Ramos (cell line): ENCODE results near the gene LMO7.

ENCODE experiments used
- in situ Hi-C: fragments of 300-500 bp; cut with MboI; formaldehyde crosslinking; loops from one replicate; pipeline ENCODE4 v1.14.3; 2022; ENCODE audit warnings: low sequenced_read_pairs; ENCODE audit not compliant: unreplicated experiment

The LMO7 gene

GRCh38 chr13:75829830-75830229 is 193.7 kb downstream of the LMO7 start:
- in situ Hi-C loops: no loop called here

- in situ Hi-C loops: no loop called here
Observed at GRCh38 chr13:75830842-75831241, 194.7 kb downstream of the LMO7 start.

- in situ Hi-C loops: no loop called here
Observed at GRCh38 chr13:75831389-75831788, 195.3 kb downstream of the LMO7 start.

GRCh38 chr13:75832812-75833211 is 196.7 kb downstream of the LMO7 start:
- in situ Hi-C loops: no loop called here

DNA sequence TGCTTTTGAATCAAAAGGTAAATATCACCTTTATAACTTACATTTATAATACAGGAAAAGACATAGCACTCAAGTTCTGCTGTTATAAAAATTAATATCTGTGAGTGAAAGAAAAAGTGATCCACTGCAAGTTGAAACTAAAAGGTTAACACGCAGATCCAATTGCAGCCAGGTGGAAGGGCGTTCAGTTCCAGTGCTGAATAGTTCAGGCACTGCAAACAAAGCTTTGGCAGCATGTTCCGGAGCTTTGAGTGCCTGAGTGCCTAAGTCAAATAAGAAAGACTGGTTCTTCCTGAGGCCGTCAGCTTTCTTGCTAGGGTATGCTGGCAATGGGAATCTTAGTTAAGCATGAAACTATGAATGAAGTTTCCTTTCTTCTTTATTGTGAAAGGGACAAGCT is 200.3 kb downstream of the LMO7 start:
- in situ Hi-C loops: no loop called here

GRCh38 chr13:75838366-75839005 is 202.4 kb downstream of the LMO7 start:
- in situ Hi-C loops: no loop called here

DNA sequence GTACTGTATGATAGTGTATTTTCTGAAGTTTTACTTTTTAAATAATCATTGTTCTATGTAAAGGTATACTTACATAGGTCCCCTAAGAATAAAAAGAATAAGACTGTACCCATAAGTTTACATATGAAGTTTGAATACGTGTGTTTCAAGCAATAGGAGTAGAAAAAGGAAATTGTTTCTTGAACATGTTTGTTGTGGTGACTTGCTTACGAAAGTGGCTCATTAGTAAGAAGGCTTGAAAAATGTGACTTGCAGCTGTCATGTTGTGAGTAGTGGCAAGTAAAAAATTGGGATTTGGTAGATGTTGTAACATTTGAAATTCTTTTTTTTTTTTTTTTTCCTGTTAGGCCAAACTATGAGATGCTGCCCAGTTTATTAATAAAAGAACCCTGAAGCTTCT is 203.3 kb downstream of the LMO7 start:
- in situ Hi-C loops: no loop called here

GRCh38 chr13:75841905-75842304 is 205.8 kb downstream of the LMO7 start:
- in situ Hi-C loops: no loop called here

GRCh38 chr13:75843074-75843473 is 206.9 kb downstream of the LMO7 start:
- in situ Hi-C loops: no loop called here

DNA sequence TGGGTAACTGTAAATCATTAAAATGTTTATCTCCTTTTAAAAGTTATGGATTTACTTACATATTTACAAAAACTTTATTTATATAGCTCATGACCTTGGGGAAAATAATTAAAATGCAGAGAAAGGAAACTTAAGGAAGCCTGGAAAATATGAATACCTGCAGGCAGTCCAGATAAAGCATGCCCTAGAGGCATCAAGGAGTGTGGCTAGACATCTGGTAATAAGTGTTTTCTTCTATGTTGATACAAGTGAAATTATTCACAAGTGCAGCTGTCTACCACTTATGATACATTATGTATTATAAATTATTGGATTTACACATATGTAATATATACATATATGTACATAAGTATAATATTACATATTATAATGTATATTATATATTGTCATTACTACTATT is 207.9 kb downstream of the LMO7 start:
- in situ Hi-C loops: no loop called here

DNA sequence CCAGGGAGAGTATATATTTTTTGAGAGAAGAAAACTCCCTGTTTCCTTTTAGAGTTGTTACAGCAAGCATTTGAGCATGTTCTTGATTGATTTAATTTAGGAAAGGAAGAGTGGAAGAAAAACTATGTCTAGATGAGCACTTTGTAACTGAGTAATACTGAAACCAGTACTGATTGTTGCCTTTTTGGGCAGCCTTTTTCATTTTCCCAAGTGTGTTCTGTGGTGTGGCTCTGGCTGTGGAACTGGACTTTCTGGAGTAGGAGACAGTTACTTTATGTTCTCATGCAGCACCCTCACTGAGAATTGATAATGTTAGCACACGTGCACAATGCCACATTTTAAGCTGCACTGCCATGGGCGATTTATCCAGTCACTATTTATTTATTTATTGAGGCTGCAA is 211.5 kb downstream of the LMO7 start:
- in situ Hi-C loops: no loop called here

DNA sequence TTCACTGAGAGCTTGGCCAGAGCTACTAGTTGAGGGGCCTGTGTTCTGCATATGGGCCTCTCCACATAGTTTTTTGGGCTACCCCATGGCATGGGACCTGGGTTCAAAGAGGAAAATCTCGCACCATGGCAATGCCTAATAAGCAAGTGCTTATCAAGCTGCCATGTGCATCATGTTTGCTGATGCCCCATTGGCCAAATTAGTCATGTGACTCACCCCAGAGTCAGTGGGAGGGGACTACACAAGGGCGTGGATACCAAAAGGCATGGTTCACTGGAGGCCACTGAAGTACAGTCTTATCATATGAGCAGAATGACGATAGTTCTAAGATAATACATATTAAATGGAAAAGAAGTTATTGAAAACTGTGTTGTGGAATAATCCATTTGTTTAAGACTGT is 214.8 kb downstream of the LMO7 start:
- in situ Hi-C loops: no loop called here

DNA sequence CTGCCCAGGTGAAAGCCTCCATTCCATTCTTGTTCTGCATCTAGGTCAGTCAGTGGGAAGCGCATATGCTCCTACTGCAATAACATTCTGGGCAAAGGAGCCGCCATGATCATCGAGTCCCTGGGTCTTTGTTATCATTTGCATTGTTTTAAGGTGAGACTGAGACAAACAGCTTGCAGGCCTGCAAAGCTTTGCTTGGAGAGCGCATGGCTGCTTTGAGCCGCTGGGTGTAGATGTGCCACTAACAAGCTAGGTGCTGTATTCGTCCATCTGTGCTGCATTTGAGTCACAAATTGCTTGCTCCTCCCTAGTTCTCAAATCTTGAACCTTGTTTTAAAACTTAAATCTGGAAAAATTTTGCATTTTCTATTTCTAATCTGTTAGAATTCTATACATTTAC is 219.1 kb downstream of the LMO7 start:
- in situ Hi-C loops: no loop called here

DNA sequence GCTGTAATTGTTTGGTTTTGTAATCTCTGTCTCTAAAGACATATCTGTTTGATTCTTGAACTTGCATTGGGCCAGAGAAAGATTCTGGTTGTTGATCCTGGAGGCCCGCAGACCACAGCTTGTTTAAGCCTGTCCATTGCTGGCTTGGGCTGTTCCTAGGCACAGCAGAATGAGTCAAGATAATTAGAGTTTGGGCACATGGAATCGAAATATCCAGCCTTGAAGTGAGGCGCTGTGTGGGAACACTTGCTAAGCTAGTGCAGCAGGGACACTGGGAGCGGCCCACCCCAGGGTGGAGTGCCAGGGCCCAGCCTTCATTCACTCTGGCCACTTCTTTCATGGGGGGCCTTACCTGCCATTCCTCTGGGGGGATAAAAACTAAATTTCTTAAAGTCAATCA is 219.7 kb downstream of the LMO7 start:
- in situ Hi-C loops: no loop called here

DNA sequence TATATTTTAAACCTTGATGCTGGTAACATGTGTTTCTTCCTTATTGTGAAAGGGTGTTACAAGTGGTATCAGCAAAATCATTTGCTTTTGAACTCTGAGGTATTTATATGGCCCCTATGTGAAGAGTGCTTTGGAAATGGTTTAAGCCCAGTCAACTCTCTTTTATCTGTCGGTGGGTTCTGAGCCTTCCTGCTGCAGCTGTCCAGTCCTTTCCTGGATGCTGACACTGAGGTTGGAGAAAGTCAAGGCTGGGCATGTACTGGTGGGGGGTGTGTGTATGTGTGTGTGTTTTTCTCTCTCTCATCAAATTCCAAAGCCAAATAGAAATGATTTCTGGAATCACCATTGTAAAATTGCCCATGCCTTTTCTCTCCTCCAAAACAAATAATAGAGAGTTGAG is 221.2 kb downstream of the LMO7 start:
- in situ Hi-C loops: no loop called here

DNA sequence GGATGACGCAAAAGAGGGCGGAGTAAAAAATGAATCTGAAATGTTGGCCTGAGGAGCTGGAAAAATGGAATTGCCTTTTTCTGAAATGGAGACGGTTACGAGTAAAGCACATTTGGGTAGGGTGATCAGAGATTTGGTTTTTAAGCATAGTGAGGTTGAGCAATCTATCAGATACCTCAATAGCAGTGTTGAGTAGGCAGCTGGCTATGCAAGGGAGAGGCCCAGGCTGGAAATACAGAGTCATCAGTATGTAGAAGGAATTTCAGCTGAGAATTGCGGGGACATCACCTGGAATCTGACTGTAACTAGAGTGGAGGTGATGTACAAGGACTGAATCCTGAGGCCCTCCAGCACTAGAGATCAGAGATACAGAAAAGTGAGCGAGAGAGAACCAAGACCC is 224.8 kb downstream of the LMO7 start:
- in situ Hi-C loops: no loop called here

- in situ Hi-C loops: no loop called here
Observed at GRCh38 chr13:75861786-75862185, 225.7 kb downstream of the LMO7 start.

DNA sequence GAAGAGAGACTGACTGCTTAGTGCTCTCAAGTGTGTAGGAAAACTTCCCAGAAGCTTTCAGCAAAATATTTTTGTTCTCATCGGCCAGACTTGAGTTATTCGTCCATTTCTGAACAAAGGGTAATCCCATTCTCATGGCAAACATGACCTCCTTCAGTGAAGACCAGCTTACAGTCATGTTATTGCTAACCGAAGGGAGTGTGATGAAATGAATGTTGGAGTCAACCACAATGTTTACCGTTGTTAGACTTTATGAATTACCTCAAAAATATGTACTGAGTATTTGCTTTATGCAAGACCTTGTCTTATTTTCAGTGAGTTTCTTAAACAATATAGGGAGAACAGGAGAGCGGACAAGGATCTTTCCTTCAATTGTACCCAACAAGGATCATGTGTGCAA is 228.6 kb downstream of the LMO7 start:
- in situ Hi-C loops: no loop called here

DNA sequence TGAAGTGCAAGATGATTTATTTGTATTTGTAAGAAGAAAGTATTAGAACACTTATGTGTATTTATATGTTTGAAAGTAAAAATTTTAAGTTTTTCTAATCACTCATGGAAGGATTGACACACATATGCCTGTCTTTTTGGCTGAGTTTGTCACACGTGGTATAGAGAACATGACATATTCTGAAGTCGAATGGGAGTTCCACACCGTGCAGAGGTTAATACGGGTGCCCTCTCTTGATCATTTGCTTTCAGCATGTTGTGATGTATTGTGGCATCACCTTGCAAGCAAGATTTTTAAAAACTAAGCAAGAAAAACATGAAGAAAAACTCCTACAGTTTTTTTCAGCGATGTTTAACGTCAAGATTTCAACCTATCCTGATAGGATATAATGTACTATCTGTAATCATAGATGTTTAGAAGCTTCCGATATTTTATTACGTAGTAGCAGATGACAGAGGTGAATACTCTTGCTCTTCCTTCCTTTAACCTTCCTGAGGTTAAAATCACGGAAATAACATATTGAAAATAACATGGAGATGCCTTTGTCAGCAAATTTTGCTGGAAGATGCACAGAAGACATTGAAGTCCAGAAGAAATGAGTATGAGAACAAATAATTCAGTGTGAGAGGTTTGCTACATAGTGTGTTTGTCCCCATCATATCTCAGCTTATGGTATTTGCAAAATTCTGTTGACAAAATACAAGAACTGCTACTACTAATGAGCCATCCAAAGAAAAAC is 231.4 kb downstream of the LMO7 start:
- in situ Hi-C loops: no loop called here

DNA sequence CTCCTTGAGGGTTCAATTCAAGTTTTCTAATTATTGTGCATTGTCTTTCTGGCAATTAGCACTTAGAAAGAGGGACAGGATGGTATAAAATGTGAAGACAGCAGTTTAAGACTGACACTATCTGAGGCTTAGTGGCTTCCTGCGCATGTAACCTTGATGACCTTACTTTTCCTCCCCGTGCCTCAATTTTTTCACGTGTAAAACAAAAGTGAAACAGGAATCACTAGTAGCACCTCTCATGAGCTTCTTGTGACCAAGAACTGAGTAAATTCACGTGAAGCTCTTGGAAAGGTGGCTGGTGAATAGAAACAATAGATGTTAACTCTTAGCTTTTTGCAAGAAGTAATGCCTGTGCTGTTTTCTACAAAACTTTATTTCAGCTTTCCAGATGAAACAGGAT is 233.9 kb downstream of the LMO7 start:
- in situ Hi-C loops: loop anchor here (10.0 kb wide), 1 partner anchor 1035 kb away; no protein-coding TSS in a partner anchor

GRCh38 chr13:75870397-75870903 is 234.3 kb downstream of the LMO7 start:
- in situ Hi-C loops: loop anchor here (10.0 kb wide), 1 partner anchor 1034 kb away; no protein-coding TSS in a partner anchor

DNA sequence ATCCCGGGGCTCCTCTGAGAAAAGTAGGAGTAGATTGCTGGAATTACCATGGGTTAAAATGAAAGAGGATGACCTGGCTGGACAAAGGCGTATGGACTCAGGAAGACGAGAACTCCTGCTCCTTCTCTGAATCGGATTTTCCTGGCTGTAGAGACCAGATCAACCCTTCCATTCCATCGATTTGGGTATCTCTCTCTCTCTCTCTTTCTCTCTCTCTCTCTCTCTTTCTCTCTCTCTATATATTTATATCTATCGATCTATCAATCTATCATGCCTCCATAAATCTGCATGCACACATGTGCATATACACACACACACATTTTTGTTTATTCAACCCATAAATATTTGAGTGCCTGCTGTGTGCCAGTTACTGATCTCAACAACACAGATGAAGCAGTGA is 234.9 kb downstream of the LMO7 start:
- in situ Hi-C loops: loop anchor here (10.0 kb wide), 1 partner anchor 1034 kb away; no protein-coding TSS in a partner anchor
